Activated CD8-positive, alpha-beta T cell treated with anti-CD3 and anti-CD28 coated beads for 36 hours (primary cell): ENCODE results near the gene SEC14L1. TPM values are rescaled to one million over a fixed set of nuclear protein-coding genes. Genes with fewer than 3 reads are reported as not detected.

Source experiments
- ATAC-seq: fragments of 200-7000 bp; cut with Tn5 transposase; one replicate; pipeline ENCODE4 v1.10.0; 2021; ENCODE audit warnings: mild to moderate bottlenecking, moderate library complexity
- CTCF ChIA-PET: fragments of 350-600 bp; sonication (Branson Sonifier 250); formaldehyde crosslinking; loops from one replicate; lab custom pipeline; 2021; ENCODE audit warnings: antibody characterized with exemption; lab: Charles Lee
- POLR2A ChIA-PET: fragments of 350-600 bp; sonication (Branson Sonifier 250); formaldehyde crosslinking; loops from one replicate; lab custom pipeline; 2021; ENCODE audit warnings: antibody characterized with exemption; lab: Charles Lee
- DNase-seq: peaks from one replicate; pipeline ENCODE4 v3.0.0-alpha.2; 2020
- H3K27ac Mint-ChIP-seq: one replicate; pipeline ENCODE4 v1.8.0; 2021; ENCODE audit warnings: mild to moderate bottlenecking, mixed read lengths
- H3K27me3 Mint-ChIP-seq: one replicate; pipeline ENCODE4 v1.8.0; 2021; ENCODE audit warnings: mixed read lengths
- H3K36me3 Mint-ChIP-seq: one replicate; pipeline ENCODE4 v1.8.0; 2021; ENCODE audit warnings: low read depth, mixed read lengths
- H3K4me1 Mint-ChIP-seq: one replicate; pipeline ENCODE4 v1.8.0; 2021; ENCODE audit warnings: low read depth, mixed read lengths
- H3K4me3 Mint-ChIP-seq: one replicate; pipeline ENCODE4 v1.8.0; 2021; ENCODE audit warnings: mild to moderate bottlenecking, moderate library complexity, mixed read lengths
- H3K9me3 Mint-ChIP-seq: one replicate; pipeline ENCODE4 v1.8.0; 2021; ENCODE audit warnings: mixed read lengths
- intact Hi-C: fragments of 100-400 bp; cut with micrococcal nuclease; formaldehyde crosslinking; loops from one replicate; pipeline ENCODE4 v1.10.0; 2022
- total RNA-seq, 2 experiments: library from RNA; stranded (reverse); gene quantifications; one replicate each; pipeline ENCODE4 v1.2.3, GENCODE V29; 2021
- TF ChIP-seq, protein P1 (sequence below): fragments of 200-600 bp; IDR thresholded peaks from one replicate; pipeline ENCODE4 v1.8.0; 2022; ENCODE audit warnings: antibody characterized with exemption, mild to moderate bottlenecking

Gene SEC14L1
- total RNA-seq, 2 experiments from 2014 or later = 79.7 to 91.6 TPM

DNA sequence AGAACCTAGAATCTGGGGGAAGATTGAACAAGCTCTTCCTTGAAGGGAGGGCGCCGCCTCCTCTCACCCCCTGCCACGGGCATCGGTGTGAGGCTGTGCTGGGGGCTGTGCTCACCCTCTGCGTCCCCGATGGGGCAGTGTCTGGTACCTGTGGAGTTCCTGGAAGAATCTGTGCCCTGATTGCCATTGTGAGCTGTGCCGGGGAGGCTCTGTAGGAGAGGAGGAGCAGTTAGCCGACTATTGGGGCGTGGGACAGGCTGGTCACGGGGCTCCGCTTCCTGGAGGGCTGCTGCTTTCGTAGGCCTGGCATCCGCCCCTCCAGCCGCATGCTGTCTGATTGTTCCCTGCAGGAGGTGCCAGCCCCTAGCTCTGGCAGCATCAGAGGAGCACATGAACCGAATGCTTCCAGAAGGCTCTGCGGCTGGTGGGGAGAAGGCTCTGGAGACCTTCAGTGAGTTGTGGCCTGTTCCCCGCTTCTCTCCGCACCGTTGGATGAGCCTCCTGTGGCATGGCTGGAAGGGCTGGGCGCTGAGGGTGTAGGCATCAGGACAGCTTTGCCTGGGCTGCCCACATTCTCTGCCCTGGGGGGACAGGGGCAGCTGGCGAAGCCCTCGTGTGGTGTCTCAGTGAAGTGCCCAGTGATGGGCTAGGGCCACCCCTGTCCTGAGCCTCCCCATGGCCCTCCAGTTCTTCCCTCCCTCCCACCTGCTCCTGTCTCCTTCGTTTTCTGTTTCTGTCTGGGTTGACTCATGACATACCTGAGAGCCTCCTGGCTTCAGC, 86.9 kb downstream of the SEC14L1 start:
- no peak for ATAC-seq
- Mint-ChIP-seq H3K4me3 (no peak overlapping the region), H3K36me3 (peaks cover 3% of the 10 kb centered on the region), H3K9me3 (peaks cover 6% of the 10 kb centered on the region), H3K27me3 (no peaks in the 10 kb centered on the region), H3K27ac (no peak overlapping the region), H3K4me1 (no peaks in the 10 kb centered on the region)
- intact Hi-C loops = no loop called here
- DNase-seq = no peak
- ChIA-PET CTCF (interaction anchor here (1.3 kb wide), 1 partner anchor 15 kb away, joined by 5 read pairs; no protein-coding TSS in a partner anchor), POLR2A (no interaction called here)
- TF ChIP-seq, protein P1, sequence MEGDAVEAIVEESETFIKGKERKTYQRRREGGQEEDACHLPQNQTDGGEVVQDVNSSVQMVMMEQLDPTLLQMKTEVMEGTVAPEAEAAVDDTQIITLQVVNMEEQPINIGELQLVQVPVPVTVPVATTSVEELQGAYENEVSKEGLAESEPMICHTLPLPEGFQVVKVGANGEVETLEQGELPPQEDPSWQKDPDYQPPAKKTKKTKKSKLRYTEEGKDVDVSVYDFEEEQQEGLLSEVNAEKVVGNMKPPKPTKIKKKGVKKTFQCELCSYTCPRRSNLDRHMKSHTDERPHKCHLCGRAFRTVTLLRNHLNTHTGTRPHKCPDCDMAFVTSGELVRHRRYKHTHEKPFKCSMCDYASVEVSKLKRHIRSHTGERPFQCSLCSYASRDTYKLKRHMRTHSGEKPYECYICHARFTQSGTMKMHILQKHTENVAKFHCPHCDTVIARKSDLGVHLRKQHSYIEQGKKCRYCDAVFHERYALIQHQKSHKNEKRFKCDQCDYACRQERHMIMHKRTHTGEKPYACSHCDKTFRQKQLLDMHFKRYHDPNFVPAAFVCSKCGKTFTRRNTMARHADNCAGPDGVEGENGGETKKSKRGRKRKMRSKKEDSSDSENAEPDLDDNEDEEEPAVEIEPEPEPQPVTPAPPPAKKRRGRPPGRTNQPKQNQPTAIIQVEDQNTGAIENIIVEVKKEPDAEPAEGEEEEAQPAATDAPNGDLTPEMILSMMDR = no peak

DNA sequence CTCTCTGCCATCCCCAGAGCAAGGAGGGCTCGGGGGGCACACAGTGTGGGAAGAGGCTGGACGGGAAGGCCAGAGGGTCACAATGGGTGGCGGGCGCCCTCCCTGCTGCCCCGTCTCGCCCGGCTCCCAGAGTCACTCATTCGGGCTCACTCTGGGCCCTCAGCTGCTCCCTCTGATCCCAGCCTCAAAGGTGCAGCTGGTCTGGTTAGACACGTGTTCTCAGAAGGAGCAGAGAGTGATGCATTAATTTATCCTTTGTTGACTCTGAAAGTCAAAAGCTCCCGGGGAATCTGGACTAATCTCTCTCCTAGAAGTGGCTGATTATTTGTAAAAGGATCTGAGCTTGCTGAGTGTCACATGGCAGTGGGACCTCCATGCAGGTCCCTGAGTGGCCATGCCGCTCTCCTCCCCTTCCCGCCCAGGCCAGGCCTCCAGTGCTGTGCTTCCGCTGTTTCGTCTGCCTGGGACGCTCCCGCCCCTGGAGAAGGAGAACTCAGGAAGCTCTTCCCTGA, 87.5 kb downstream of the SEC14L1 start:
- ATAC-seq (no peak), DNase-seq (no peak)
- CTCF ChIA-PET = no interaction called here
- H3K27ac Mint-ChIP-seq = no peak overlapping the region
- H3K4me1 Mint-ChIP-seq = no peaks in the 10 kb centered on the region
- intact Hi-C loops = no loop called here
- no peak overlapping the region for H3K4me3 Mint-ChIP-seq
- POLR2A ChIA-PET = no interaction called here
- H3K27me3 Mint-ChIP-seq = no peaks in the 10 kb centered on the region
- peaks cover 6% of the 10 kb centered on the region for H3K9me3 Mint-ChIP-seq
- peaks cover 3% of the 10 kb centered on the region for H3K36me3 Mint-ChIP-seq
- TF ChIP-seq, protein P1 = no peak

DNA sequence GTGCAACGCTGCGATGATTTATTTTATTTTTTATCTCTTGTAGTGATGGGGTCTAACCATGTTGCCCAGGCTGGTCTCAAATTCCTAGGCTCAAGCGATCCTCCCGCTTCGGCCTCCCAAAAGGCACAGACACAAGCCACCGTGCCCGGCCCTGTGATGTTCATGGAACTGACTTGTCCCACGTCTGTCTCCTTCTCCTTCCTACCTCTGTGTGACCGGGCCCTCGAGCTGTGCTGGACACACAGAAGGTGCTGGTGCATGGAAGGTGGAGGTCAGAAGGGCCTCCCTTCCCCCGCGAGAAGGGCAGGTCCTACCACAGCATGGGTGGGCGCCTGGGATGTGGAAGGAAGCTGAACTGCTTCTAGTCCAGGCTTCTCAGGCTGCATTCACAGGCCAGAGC, 88.0 kb downstream of the SEC14L1 start:
- TF ChIP-seq, protein P1 = no peak
- DNase-seq (no peak), ATAC-seq (no peak)
- H3K4me1 Mint-ChIP-seq = peaks cover 2% of the 10 kb centered on the region
- intact Hi-C loops = no loop called here
- no peak overlapping the region for H3K27ac Mint-ChIP-seq
- no peak overlapping the region for H3K4me3 Mint-ChIP-seq
- CTCF ChIA-PET = no interaction called here
- no peaks in the 10 kb centered on the region for H3K27me3 Mint-ChIP-seq
- POLR2A ChIA-PET = interaction anchor here (0.8 kb wide), 1 partner anchor 70 kb away, joined by 3 read pairs; no protein-coding TSS in a partner anchor
- peaks cover 6% of the 10 kb centered on the region for H3K9me3 Mint-ChIP-seq
- H3K36me3 Mint-ChIP-seq = peaks cover 3% of the 10 kb centered on the region

DNA sequence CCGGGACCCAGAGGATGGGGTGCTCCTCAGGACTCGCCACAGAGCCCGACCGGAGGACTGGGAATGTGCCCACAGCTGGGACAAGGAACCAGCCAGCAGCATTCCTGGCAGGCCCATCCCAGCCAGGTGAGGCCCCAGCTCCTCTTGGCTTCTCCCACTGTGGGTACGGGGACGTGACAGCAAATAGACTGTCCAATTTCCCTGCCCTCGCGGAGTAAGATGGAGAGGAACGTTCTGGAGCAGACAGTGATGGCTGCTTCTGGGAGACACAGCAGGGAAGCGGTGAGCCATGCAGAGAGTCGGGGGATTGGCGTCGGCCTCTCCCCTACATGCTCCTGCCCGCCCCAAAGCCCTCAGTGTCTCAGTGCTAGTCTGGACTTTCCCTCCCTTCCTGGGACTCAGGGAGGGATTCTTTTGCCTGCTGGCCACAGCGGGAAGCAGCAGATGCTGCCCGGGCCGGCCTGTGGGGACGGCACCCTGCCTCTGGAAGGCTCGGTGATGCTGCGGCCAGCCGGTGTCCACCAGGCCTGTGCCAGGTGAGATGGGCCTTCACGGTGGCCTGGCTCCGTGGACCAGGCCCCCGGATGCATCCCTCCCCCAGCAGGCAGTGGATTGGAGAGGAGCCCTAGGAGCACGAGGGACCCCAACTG, 89.1 kb downstream of the SEC14L1 start:
- TF ChIP-seq, protein P1 = no peak
- Mint-ChIP-seq H3K4me3 (no peak overlapping the region), H3K27ac (no peak overlapping the region), H3K4me1 (peaks cover 8% of the 10 kb centered on the region), H3K36me3 (peaks cover 3% of the 10 kb centered on the region), H3K27me3 (no peaks in the 10 kb centered on the region), H3K9me3 (peaks cover 3% of the 10 kb centered on the region)
- ChIA-PET POLR2A (no interaction called here), CTCF (no interaction called here)
- ATAC-seq (no peak), DNase-seq (no peak)
- intact Hi-C loops = no loop called here

DNA sequence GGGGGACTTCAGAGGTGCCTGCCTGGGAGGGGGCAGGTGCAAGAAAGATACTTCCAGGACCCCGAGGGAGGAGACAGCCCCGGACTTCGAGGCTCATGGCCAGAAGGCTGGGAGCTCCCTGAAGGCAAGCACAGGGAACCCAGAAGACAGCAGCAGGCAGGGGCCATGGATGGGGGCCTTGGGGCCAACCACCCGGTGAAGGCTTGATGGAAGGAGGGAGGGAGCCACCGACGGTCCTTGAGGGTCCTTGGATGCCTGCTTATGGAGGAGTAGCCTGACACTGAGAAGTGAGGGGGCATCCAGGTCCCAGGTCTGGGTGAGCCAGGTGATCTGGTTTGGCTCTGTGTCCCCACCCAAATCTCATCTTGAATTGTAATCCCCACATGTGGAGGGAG, 89.7 kb downstream of the SEC14L1 start:
- no peaks in the 10 kb centered on the region for H3K9me3 Mint-ChIP-seq
- no peak overlapping the region for H3K4me3 Mint-ChIP-seq
- intact Hi-C loops = no loop called here
- DNase-seq (no peak), ATAC-seq (no peak)
- H3K27me3 Mint-ChIP-seq = no peaks in the 10 kb centered on the region
- H3K36me3 Mint-ChIP-seq = no peaks in the 10 kb centered on the region
- ChIA-PET CTCF (no interaction called here), POLR2A (no interaction called here)
- no peak overlapping the region for H3K27ac Mint-ChIP-seq
- peaks cover 12% of the 10 kb centered on the region for H3K4me1 Mint-ChIP-seq
- TF ChIP-seq, protein P1 = no peak
